Motor neuron (in vitro differentiated cells): ENCODE measurements around the gene DEDD. TPM values are rescaled to one million over a fixed set of nuclear protein-coding genes. Genes with fewer than 3 reads are reported as not detected.

Source experiments
- ATAC-seq, 8 experiments: fragments of 200-7000 bp; cut with Tn5 transposase; replicated peaks in 6 of 8; 2 replicates each; pipeline ENCODE4 v1.8.0; 2021; ENCODE audit warnings: mild to moderate bottlenecking in 8 of 8, moderate library complexity in 8 of 8
- H3K27ac ChIP-seq, 2 donors: fragments of 250-450 bp; sonication (Bioruptor Pico); 2 replicates each; pipeline ENCODE4 v1.9.0; 2021; ENCODE audit warnings: antibody characterized with exemption in 2 of 2, mild to moderate bottlenecking in 2 of 2, moderate library complexity in 1 of 2
- H3K4me1 ChIP-seq, 2 donors: fragments of 250-450 bp; sonication (Bioruptor Pico); replicated peaks in 1 of 2; 2 replicates each; pipeline ENCODE4 v1.6.1; 2021; ENCODE audit warnings: antibody characterized with exemption in 2 of 2, mild to moderate bottlenecking in 2 of 2, moderate library complexity in 1 of 2
- H3K4me3 ChIP-seq, 5 donors: fragments of 250-450 bp; sonication (Bioruptor Pico); 2 replicates each; pipeline ENCODE4 v1.9.0; 2021; ENCODE audit warnings: antibody characterized with exemption in 5 of 5, mild to moderate bottlenecking in 5 of 5, moderate library complexity in 4 of 5
- WGBS, 10 experiments: fragments of 450-650 bp; shearing (Covaris generic); methylation state at CpG; one replicate each; pipeline ENCODE4 v1.0.0; 2022; 5-methylcytosine and 5-hydroxymethylcytosine counted together
- in situ Hi-C, 9 experiments: fragments of 400-800 bp; cut with MboI; loops; one replicate each; pipeline ENCODE4 v1.15.0; 2021; ENCODE audit warnings: low sequenced_read_pairs in 9 of 9, low pct_unique_long_range_greater_than_20kb in 2 of 9; ENCODE audit not compliant: unreplicated experiment in 9 of 9
- total RNA-seq, 8 experiments: library from RNA; unstranded; fragments of 300-600 nt; gene quantifications; 2 replicates each; pipeline versions ENCODE4 v1.2.3 to v1.2.4, GENCODE V29; 2022

The DEDD gene
- total RNA-seq, 8 experiments from 2014 or later: 12.6 to 34.4 (median 23.0) TPM

DNA sequence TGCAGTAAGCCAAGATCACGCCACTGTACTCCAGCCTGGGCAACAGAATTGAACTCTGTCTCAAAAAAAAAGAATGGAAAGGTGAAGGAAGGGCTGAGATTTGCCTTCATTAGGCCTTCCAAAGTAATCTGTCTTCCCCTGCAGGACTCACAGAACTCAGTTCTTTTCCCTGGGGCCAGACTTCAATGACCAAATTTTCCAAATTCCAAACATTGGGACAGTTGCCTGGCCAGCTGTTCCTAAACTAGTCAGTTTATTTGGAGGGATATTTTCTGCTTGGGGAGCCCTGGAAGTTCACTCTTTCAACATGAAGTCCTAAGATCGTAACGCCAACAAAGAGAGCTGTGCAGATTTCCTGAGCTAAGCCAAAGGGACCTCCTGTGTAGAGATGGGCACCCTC lies 5.4 kb upstream of the DEDD start:
- WGBS, 10 experiments: 80 to 100% (median 86%) methylated on average over 1 to 3 of the region's 3 CpGs; no CpG with 5 or more reads in 4 of the 10 experiments
- H3K27ac ChIP-seq: no peak overlapping the region
- no peak for ATAC-seq
- no peak overlapping the region for H3K4me3 ChIP-seq
- H3K4me1 ChIP-seq: peaks cover 5 to 11% of the 10 kb centered on the region in 2 donors
- in situ Hi-C loops: loop anchor here in 1 of 9 experiments (25.0 kb wide), 1 partner anchor 101 kb away; the partner anchor contains the start of genes TSTD1 and USF1

DNA sequence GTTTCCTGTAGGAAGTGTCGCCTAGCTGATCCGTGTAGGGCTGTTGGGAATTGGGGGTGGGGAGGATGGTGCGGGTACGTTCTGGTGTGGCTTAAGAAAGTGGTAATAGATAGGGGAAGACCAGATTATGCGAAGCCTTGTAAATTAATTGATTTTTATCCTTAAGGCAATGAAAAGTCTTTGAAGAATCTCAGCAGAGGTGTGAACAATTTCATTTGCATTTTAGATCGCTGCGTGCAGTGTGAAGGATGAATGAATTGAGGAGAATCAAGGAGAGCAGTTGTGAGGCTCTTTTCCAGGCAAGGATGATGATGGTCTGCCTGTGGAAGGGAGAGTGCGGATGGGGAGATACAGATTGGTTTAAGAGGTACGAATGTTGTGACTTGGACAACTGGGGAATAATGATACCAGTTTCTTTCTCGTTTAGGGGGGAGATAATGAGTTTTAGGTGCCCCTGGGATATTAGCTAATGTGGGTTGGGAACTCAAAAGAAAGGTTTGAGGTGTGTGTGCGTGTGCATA lies 813 bp upstream of the DEDD start:
- Histone ChIP-seq H3K4me1 (peaks cover 15 to 22% of the 10 kb centered on the region in 2 donors), H3K27ac (peak overlapping the region; percentile 96 to 99), H3K4me3 (peak overlapping the region; percentile 45 to 74 (median 55))
- in situ Hi-C loops: loop anchor here in 1 of 9 experiments (25.0 kb wide), 1 partner anchor 96 kb away; the partner anchor contains the start of genes TSTD1 and USF1
- peak in 6 of 8 experiments; percentile 0 to 32 (median 19) for ATAC-seq
- WGBS, 10 experiments: 0 to 8% (median 2%) methylated on average over 1 to 11 of the region's 11 CpGs

DNA sequence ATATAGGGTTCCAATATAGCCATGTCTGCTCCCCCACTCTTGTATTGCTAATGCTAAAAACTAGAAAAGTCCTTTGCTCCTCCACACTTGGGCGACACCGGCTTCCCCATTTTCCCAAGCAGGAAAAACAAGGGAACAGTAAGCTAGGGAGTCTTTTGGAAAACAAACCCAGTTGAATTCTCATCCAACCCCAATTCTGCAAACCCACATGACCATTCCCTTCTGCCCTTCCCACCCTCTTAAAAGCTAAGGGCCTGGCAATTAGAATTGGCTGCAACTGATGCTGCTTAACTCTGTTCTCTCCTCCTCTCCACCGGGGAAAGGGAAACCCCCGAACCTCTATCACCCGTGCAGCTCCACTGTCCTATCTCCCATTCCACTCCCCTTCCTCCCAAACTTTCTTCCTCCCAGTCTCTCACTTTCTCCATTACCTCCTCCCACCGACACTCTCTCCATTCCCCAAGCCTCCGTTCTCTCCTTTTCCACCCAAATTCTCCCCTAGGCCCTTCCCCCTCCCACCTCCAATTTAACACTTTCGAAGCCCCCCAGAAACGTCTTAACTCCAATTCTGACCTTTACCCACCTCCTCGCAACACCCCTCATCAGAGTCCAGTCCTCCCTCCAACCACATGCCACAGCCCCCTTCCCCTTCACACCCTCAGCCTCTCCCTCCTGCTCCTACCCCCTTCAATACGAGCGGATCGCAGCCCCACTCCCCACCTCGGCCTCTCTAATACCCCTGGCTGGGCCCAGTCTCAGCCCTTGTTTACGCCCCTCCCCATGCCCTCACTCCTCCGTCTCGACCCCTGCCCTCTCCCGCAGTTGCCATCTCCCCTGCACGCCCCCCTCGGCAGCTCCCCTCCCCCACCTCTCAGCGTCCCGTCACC lies 701 bp downstream of the DEDD start:
- in situ Hi-C loops: loop anchor here in 1 of 9 experiments (25.0 kb wide), 1 partner anchor 94 kb away; the partner anchor contains the start of genes TSTD1 and USF1
- Histone ChIP-seq H3K27ac (peak overlapping the region; percentile 96 to 99), H3K4me1 (peaks cover 15 to 22% of the 10 kb centered on the region in 2 donors), H3K4me3 (peak overlapping the region; percentile 45 to 74 (median 55))
- peak in 3 of 8 experiments; percentile 5 to 21 (median 10) for ATAC-seq
- WGBS, 10 experiments: 0 to 19% (median 5%) methylated on average over 1 to 8 of the region's 22 CpGs; no CpG with 5 or more reads in 2 of the 10 experiments

DNA sequence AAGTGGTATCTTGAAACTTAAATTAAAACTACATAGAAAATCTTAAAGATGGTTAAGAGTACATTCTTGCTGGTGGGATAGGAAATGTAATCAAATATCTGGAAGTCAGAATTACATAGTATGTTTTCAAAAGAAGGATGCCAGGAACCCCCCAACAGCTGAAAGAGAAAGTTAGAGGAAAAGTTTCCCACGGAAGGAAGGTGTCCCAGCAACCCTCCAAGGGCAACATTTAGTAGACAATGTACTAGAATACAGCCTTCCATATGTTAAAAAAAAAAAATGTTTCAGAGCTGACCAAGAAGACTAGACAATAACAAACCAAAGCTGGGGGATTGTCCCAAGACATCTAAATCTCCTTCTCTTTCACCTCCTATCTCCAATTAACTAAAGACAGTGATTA lies 2.2 kb downstream of the DEDD start:
- 10 to 92% (median 70%) methylated on average over 1 of the region's 1 CpG; no CpG with 5 or more reads in 1 of the 10 experiments for WGBS, 10 experiments
- Histone ChIP-seq H3K4me3 (no peak overlapping the region), H3K4me1 (peaks cover 15 to 22% of the 10 kb centered on the region in 2 donors), H3K27ac (no peak overlapping the region)
- ATAC-seq: no peak
- in situ Hi-C loops: loop anchor here in 1 of 9 experiments (25.0 kb wide), 1 partner anchor 93 kb away; the partner anchor contains the start of genes TSTD1 and USF1

DNA sequence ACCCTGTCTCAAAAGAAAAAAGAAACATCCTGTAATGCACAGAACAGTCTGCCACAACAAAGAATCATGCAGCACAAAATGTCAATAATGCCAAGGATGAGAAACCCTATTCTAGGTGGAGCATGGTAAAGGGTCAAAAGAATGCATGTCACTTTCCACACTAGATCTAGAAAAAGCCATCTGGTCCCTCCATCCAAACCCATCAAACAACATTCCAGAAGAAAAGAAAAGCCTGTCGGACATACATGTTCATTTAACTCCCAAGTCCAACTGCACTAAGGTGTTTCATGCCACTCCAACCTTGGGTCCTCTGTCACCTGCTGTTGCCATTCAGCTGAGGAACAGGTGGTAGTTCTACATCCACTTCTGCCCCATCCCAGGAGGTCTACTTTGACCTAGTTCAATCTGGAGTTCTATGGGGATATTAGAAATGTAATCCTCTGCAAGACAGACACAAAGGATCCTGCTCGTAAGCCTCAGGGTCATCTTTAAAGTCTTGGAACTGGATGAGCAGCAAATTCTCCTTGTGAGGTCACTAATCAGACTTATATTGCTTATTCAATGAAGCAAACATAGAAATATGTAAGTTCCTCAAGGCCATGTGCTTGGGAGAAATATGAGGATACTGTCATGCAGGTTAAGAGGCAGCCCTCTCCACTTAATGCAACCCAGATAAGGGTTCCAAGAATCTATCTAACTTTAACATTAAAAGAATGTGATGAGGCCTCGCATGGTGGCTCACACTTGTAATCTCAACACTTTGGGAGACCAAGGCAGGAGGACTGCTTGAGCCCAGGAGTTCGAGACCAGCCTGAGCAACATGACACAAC lies 3.7 kb downstream of the DEDD start:
- 87 to 100% (median 99%) methylated on average over 1 to 4 of the region's 4 CpGs; no CpG with 5 or more reads in 2 of the 10 experiments for WGBS, 10 experiments
- Histone ChIP-seq H3K4me1 (peaks cover 10 to 12% of the 10 kb centered on the region in 2 donors), H3K4me3 (no peak overlapping the region), H3K27ac (no peak overlapping the region)
- ATAC-seq: no peak
- in situ Hi-C loops: loop anchor here in 1 of 9 experiments (25.0 kb wide), 1 partner anchor 92 kb away; the partner anchor contains the start of genes TSTD1 and USF1

DNA sequence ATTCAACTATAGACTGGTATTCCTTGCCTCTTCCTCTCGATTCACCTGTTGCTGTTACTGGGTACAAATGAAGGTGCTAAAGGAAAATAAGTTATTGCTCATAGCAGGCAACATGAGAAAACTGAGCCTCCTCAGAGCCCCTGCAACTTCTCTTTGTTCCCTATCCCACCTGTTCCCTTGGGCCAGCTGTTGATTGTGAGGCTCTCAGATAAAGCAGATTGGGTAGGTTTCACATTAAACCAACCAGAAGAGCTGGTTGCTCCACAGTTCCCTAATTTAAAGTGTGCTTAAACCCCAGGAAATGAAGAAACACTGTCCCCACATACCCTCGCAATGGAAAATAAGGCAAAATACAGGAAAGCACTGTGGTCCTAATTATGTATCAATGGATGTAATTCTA lies 4.8 kb downstream of the DEDD start:
- H3K4me1 ChIP-seq: peaks cover 10 to 11% of the 10 kb centered on the region in 2 donors
- H3K4me3 ChIP-seq: no peak overlapping the region
- H3K27ac ChIP-seq: no peak overlapping the region
- in situ Hi-C loops: loop anchor here in 1 of 9 experiments (25.0 kb wide), 1 partner anchor 90 kb away; the partner anchor contains the start of genes TSTD1 and USF1
- 80 to 100% (median 96%) methylated on average over 1 to 2 of the region's 2 CpGs; no CpG with 5 or more reads in 1 of the 10 experiments for WGBS, 10 experiments
- no peak for ATAC-seq

DNA sequence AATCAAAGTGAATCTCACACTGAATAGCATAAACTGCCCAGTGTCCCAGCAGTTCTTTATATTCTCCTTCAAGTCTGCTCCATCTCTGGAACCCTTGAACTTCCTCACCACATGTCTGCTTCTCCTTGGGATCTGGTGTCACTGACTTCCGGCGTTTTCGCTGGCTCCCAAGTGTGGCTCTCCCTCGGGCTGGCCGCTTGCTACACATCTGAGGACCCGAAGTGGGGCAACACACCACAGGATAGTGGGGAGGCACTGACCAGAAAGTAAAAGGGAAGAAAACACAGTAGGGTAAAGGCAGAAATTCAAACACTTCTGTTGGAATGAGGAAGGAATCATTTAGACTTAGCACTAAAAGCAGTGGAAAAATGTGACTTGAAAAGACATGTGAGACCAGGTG lies 9.5 kb downstream of the DEDD start:
- Histone ChIP-seq H3K4me1 (peaks cover 12% of the 10 kb centered on the region in 2 donors), H3K27ac (no peak overlapping the region), H3K4me3 (no peak overlapping the region)
- 67 to 100% (median 87%) methylated on average over 1 to 6 of the region's 6 CpGs; no CpG with 5 or more reads in 3 of the 10 experiments for WGBS, 10 experiments
- ATAC-seq: no peak
- in situ Hi-C loops: no loop called here

DNA sequence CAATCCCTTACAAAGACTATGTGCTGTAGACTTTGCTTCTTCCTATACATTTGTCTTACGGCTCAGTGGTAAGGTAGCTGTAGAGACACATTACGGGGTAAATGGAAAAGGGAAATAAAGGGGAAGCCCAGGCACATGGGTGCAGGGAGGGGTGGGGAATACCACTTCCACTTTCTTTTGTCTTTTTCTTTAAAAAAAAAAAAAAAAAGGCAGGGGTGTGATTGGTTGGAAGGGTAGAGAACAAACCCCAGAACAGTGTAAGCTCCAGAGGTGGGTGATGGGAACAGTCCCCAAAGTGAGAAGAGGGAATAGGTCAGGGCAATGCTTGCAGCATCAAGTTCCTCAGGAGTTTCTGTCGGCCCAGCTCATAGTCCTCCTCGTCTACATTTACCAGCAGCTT lies 10.6 kb downstream of the DEDD start:
- 67 to 100% (median 80%) methylated on average over 1 to 3 of the region's 4 CpGs; no CpG with 5 or more reads in 3 of the 10 experiments for WGBS, 10 experiments
- ATAC-seq: no peak

DNA sequence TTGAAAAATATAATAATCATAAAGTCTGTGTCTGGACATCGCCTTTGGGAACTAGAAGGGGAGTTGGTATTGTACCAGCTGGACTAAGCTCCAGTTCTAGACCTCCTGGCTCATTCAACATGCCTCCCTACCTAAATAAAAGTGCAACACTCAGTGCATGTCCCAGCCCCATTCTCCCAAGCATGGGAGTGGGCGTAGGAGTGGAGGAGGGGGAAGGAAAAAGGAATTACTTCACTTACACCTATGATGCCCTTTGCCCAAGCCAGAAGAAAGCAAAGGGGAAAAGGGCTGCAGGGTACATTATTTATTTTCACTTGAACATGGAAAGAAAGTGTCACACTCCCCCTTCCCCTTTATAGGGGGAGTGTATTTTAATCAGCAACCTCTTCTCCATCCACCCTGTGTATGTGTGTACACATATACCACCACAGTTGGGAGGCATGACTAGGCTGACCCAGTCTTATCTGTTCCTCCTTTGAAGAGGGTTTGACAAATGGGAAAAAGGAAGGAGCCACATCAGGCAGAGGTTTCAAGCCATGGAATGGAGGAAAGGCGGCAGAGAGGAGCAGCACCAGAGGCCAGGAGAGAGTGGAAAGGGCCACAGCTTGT lies 11.3 kb downstream of the DEDD start:
- in situ Hi-C loops: no loop called here
- 83 to 100% (median 95%) methylated on average over 1 to 3 of the region's 3 CpGs; no CpG with 5 or more reads in 2 of the 10 experiments for WGBS, 10 experiments
- Histone ChIP-seq H3K4me3 (no peak overlapping the region), H3K27ac (no peak overlapping the region), H3K4me1 (peaks cover 22% of the 10 kb centered on the region in 2 donors)
- ATAC-seq: no peak

More for the DNA sequence above, 10.6 kb downstream of the DEDD start:
- peaks cover 15% of the 10 kb centered on the region in 2 donors for H3K4me1 ChIP-seq
- no peak overlapping the region for H3K4me3 ChIP-seq
- no peak overlapping the region for H3K27ac ChIP-seq
- in situ Hi-C loops: no loop called here

DNA sequence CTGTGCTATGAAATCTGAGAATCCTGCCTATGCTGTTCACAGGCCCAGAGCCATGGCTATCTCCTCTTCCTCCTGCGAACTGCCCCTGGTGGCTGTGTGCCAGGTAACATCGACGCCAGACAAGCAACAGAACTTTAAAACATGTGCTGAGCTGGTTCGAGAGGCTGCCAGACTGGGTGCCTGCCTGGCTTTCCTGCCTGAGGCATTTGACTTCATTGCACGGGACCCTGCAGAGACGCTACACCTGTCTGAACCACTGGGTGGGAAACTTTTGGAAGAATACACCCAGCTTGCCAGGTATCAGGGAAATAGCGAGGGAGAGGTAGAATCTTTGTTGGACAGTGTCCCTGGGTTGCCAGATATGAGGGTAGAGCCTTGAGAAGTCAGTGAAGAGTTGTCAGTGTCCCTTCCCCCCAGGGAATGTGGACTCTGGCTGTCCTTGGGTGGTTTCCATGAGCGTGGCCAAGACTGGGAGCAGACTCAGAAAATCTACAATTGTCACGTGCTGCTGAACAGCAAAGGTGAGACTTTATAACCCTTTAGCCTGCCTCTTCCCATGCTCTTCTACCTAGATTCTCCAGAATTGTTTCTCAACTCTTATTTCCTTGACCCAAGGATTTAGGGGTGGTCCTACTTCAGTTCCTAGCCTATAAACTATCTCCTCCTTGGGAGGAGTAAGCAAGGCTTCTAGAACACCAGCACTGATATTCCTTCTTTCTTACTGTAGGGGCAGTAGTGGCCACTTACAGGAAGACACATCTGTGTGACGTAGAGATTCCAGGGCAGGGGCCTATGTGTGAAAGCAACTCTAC lies 13.2 kb downstream of the DEDD start:
- H3K4me3 ChIP-seq: peak overlapping the region in 4 of 5 donors; percentile 76 to 98 (median 82)
- 33 to 100% (median 57%) methylated on average over 1 to 10 of the region's 10 CpGs; no CpG with 5 or more reads in 2 of the 10 experiments for WGBS, 10 experiments
- peak in 3 of 8 experiments; percentile 53 to 60 (median 58) for ATAC-seq
- in situ Hi-C loops: no loop called here
- no peak overlapping the region for H3K27ac ChIP-seq
- H3K4me1 ChIP-seq: peaks cover 23 to 24% of the 10 kb centered on the region in 2 donors
